UCSD-AML1 (cell line): ENCODE measurements around the gene CSNK1D.

Experiments
- DNase-seq: peaks from one replicate; lab custom pipeline; 2025; ENCODE audit not compliant: unreplicated experiment; lab: John Stamatoyannopoulos, UW

The CSNK1D gene

DNA sequence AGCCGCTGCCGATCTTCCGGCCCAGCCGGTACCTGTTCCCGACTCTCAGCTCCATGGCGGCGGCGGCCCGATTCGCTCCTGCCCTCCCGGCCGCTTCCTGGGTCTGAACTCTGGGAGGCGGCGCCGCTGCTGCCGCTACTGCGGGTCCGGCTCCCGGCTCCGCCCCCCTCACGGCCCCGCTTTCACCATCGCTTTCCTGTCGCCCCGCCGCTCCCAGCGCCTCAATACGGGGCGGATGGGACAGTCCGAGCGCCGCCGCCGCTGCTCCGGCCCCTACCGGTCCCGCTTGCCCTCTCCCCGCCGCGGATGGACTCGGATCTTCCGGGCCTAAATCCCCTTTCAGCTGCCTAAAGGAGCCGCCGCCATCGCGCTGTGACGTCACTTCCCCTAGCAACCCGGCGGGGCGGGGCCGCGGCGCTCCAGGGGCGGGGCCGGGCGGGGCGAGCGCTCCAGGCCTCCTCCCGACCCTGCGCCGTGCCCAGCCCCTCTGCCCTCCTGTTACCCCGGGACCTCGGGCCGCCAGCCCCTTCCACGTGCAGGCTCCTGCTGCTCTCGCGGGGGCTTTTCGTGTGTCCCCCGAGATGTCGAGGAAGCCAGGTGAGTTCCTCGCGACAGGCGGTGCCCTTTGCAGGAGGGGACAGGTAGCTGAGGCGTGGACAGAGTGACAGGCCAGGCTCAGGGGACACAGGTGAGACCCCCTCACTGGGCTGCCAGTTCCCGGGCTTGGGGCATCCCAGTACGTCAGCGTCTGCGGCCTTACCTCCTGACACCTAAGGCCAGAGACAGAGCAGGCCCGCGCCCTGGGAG lies at the start of gene CSNK1D:
Gene CSNK1D, minus strand, starts transcription at position 374 of the 807 bp plus-strand sequence. Its CDS starts 319 bp downstream, at position 55.
- DNase-seq, result peak; percentile 90

DNA sequence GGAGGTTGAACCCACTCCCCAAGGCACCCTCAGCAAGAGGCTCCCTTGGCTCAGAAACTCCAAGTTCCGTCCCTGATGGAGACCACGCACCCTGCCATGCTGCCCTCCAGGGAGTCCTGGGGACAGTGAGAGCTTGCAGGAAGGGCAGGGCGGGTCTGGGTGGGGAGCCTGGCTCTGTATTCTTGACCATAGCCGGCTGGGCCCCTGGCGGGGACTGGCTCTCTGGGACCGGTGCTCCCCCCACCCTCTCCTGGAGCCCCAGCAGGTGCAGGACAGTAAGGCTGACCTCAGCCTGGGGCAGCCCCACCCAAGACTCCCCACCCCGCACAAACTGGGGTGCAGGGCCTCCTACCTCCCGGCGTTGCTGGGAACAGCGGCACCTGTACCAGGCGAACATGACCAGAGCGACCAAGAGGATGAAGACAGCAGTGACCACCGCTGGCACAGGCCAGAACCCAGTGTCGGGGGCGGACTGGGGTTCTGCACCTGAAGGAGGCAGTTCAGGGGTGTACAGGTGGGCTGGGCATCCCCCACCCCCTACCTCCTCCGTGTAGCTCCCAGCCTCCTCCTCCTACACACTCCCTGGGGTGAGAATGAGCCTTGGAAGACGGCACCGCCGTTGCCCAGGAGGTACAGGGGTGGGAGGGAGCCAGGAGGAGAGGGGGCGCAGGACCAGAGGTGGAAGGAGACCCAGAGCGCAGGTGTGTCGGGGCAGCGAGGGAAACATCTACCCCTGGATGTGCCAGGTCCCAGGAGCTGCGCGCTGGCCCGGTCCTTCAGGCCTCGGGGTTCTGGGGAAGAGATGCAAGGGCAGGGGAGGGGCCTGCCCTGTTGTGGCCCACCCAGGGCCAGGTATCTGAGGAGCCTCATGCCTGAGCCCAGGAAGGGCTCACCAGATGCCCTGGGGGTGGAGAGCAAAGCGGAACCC lies 49.3 kb upstream of the CSNK1D start:
- no peak for DNase-seq

DNA sequence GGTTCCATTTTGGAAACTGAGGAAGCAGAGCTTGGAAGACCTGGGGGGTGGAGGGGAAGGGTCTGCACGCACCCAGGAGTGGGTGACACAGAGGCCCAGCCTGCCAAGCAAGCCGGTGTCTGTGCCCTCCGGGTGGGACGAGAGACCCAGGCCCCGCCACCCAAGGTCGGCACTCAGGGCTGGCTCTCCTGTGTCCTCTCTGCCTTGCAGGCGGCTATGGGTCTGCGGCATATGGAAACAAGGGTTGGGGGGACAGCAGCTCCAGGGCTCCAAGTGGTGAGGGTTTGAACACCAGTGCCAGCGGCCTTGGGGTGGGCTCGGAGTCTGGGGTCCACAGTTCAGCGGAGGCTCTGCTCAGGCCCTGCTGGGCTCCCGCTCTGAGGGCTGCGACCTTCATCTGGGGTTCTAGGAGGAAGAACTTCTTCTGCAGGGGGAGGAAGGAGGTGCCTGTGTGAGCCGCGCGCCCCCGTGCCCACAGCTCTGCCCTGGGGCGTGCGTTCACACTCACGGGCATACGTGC lies 48.5 kb upstream of the CSNK1D start:
- DNase-seq, result no peak

DNA sequence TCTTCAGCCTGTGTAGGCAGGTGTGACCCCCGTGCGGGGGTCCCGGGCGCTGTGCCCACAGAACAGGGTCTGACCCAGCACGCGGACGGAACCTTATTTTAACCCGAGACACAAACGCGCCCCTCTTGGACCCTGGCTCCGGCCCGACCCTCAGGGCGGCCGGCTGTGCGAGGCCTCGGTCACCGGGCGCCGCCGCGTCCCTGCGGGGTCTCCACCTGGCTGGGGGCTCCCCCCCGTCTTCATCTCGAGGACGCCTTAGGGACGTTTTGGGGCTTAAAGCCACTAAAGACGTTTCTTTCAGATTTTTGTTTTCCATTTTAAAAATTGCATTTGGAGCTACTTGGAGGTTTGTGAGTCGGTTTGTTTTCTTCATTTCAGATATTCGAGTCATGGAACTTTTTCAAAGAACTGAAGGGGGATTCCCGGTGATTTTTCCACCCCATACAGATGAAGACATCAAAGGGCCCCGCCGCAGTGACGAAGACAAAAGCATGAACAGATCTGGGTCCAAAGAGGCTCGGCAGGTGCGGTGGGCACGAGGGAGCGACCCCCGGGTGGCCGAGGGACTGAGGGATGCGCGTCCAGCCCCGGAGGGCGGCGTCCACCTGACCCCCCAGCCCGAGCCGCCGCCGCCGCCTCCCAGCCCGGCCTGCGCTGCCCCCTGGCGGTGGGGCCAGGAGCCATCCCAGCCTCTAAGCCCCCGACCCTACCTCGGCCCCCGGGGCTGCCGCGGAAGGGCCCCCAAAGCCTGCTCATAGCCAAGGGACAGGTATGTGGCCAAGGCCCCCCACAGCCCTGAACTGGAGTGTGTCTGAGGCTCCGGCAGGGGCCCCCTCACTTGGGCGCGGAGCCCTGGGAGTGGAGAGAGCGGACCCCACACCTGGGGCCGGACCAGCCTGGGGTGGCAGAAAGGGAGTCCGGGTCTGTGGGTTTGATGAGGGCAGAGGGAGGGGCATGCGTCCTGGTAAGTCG lies 47.7 kb upstream of the CSNK1D start:
- peak; percentile 43 for DNase-seq

DNA sequence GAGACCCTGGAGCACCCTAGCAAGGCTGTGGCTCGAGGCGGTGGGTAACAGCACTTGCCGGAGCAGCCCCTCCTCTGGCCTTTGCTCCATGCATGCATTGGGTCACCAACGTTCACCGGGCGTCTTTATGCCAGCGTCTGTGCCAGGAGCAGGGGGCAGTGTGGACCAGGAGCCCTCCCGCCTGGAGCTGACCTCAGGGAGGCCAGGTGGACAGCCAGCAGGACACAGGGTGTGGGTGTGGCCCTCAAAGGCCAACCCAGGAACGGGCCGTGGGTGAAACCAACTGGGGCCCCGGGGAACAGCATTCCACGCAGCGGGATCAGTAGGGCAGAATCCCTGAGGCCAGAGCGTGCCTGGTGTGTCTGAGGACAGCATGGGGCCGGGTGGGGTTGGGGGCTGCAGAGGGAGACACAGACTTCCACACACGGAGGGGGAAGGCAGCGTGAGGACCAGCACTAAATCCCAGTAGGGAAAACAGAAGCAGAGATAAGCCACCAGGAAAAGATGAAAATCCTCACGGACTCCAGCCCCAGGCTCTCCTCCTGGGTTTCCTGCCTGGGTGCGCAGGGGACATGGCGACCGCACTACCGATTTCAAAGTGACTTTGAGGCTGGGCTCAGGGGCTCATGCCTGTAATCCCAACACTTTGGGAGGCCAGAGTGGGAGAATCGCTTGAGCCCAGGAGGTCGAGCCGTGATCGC lies 46.8 kb upstream of the CSNK1D start:
- DNase-seq, result no peak

DNA sequence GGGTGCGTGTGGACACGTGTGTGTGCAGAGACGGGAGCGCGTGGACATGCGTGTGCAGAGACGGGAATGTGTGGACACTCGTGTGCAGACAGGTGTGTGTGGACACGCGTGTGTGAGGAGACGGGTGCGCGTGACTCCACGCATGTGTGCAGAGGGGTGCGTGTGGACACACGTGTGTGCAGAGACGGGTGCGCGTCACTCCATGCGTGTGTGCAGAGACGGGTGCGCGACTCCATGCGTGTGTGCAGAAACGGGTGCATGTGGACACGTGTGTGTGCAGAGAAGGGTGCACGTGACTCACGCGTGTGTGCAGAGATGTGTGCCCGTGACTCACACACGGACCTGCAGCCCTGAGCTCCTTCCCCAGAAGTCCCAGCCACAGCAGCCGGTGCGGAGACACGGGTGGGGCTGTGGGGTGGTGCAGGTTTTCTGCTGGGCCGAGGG lies 46.1 kb upstream of the CSNK1D start:
- DNase-seq, result no peak

DNA sequence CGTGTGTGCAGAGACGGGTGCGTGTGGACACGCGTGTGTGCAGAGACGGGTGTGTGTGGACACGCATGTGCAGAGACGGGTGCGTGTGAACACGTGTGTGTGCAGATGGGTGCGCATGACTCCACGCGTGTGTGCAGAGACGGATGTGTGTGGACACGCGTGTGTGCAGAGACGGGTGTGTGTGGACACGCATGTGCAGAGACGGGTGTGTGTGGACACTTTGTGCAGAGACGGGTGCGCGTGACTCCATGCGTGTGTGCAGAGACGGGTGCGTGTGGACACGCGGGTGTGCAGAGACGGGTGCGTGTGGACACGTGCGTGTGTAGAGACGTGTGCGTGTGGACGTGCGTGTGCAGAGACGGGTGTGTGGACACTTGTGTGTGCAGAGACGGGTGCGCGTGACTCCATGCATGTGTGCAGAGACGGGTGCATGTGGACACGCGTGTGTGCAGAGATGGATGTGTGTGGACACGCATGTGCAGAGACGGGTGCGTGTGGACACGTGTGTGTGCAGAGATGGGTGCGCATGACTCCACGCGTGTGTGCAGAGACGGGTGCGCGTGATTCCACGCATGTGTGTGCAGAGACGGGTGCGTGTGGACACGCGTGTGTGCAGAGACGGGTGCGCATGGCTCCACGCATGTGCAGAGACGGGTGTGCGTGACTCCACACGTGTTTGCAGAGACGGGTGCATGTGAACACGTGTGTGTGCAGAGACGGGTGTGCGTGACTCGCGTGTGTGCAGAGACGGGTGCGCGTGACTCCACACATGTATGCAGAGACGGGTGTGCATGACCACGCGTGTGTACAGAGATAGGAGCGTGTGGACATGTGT lies 45.5 kb upstream of the CSNK1D start:
- no peak for DNase-seq

DNA sequence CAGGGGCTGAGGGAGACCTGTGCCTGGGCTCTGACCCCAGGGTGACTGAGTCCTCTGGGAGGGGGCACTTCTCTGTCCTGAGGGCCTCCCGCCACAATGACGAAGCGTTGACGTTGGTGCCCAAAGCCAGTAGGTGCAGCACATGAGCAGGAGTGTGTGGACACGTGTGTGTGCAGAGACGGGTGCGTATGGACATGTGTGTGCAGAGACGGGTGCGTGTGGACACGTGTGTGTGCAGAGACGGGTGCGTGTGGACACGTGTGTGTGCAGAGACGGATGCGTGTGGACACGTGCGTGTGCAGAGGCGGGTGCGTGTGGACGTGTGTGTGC lies 44.6 kb upstream of the CSNK1D start:
- DNase-seq, result no peak

DNA sequence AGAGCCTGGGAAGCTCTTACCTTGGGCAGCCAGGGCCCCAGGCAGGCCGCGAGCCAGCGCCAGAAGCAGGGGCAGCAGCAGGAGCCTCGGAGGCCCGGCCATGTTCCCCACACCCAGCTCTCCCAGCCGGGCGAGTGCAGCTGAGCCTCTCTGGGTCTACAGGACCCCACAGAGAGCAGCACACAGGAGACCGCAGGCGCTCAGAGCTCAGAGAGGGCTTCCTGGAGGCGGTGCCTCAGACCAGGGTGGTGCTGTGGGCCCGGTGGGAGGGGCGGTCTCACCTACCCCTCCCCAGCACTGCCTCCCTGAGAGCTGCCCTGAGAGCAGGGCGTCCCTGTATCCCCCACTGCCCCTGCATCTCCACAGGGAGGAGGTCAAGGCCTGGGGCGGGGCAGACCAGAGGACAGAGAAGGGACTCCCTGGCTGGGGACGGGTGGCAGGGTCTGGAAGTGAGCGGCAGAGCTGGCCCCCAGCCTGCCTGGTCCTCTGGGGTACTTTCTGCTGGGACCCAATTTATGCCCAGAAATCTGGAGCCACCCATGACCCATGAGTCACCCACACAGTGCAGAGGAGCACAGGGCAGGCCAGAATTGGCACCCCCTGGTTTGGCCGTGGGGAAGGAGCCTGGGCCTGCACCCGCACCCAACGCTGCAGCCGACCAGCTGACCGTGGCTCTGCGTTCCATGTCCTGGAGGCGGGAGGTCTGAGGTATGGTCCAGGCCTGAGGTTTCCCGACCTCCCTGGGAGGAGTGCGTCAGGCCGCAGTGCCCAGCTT lies 44.1 kb upstream of the CSNK1D start, which contains the start of gene CD7:
Gene CD7, minus strand, starts transcription at position 215 of the 775 bp plus-strand sequence. Its CDS starts 113 bp downstream, at position 102.
- DNase-seq, result peak; percentile 38

DNA sequence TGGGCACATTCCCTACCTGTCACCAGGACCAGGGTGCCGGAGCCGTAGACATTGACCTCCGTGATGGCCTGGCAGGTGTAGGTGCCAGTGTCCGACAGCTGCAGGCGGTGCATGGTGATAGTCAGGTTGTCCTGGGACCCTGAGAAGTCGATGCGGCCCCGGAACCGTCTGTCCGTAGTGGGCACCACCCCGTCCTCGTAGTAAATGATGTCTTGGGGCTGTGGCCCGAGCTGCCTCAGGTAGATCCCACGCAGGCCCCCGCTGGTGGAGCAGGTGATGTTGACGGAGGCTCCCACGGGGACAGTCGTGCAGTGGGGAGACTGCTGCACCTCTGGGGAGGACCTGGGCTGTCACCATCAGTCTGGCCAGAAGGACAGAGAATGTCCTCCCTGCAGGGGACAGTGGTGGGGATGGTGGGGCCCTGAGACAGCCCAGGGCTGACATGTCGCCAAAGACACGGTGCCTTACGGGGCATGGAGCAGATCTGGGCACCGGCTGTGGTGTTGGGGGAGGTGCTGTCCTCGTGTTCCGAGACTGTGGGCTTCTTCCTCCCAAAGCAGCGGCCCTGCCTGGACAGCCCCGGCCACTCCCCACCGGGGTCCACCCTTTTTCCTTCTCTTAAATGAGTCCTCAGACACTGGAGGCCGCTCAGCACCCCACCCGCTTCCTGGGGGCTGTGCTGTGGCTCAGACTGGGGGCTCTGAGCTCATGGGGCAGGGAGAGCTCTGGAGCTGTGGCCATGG lies 43.3 kb upstream of the CSNK1D start:
- DNase-seq, result no peak

DNA sequence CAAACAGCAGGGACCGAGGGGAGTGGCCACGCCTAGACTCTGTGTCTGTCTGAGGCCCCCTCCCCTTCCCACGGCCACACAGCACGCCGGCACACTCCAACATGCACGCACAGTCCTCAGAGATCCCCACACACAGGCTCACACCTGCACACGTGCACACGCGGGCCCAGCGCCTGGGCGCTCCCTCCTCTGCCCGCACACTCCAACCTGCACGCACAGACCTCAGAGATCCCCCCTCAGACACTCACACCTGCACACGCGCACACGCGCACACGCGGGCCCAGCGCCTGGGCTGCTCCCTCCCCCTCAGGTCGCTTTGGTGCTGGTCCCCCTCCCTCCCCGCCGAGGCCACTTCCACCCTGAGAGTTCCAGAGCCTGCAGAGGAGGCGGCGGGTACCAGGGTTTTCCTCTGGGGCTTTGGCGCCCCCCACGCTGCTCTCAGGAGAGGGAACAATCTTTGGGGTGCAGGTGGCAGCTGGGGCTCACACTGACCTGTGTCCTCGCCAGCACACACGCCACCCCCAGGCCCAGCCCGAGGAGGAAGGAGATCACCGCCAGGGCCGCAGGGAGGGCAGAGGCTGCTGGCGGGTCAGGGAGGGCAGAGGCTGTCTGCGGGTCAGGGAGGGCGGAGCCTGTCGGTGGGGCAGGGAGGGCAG lies 42.3 kb upstream of the CSNK1D start:
- no peak for DNase-seq

DNA sequence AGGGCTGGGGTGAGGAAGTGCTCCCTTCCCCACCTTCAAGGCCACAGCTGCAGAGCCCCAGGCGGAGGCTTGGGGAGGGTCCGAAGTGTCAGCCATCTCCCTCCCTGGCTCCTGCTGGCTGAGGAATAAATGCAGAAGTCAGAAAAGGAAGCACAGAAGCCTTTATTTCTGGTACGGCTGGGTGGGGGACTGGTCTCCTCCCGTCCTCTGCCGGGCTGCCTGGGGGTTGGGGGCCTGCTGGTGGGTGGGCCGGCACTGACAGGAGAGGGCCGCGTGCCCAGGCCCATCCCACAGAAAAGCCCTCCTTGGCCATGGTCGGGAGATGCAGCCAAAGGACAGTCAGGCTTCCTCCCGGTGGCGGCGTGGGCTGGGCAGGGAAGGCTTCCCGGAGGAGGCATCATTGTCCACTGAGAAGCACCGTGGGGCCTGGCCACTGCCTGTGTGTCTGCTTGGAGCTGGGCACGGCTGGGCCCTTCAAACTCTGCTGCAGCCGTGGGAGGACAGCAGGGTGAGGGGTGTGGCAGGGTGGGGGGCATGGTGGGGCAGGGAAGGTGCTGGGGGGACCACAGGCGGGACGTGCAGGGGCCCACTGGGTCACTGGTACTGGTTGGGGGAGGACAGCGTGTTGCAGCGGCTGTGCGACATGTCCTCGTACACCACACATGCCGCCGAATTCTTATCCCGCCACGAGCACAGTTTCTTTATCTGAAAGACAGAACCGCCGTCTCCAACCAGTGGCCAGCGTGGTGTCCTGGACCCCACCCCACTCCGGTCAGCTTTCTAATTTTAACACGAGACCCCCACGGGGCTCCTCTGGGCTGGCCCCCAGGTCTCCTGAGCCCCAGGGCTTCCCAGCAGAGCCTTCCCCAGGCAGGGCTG lies 41.5 kb upstream of the CSNK1D start:
- peak; percentile 38 for DNase-seq

DNA sequence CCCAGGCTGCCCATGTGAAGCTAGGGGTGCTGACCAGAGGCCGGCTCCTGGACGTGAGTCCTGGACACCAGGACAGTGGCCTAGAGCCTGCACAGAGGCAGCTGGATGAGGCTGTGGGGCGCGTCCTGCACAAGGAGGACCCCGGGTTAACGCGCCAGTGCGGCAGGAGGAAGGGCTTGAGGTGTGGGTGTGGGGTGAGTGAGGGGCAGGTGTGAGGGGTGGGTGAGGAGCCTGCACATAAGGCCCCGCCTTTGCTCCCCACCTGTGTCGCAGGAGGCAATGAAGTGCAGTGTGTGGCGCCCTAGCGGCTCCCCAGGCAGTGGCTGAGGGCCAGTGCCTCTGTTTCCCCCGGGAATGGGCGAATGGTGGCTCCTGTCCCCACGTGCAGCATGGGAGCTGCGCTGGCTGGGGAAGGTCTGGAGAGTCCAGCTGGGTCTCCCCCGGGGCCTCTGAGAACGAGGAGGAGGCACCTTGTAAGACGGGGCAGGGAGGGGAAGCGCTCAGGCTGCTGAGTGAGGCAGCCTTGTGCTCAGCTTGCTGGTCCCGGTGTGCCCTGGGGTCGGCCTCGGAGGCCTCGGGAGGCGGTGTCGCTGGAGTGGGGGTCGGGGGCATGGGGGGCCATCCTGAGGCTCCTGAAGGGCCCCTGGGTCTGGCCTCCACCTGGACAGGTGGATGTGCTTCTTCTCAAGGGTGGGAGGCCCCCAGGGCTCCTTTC lies 40.7 kb upstream of the CSNK1D start:
- DNase-seq, result no peak

DNA sequence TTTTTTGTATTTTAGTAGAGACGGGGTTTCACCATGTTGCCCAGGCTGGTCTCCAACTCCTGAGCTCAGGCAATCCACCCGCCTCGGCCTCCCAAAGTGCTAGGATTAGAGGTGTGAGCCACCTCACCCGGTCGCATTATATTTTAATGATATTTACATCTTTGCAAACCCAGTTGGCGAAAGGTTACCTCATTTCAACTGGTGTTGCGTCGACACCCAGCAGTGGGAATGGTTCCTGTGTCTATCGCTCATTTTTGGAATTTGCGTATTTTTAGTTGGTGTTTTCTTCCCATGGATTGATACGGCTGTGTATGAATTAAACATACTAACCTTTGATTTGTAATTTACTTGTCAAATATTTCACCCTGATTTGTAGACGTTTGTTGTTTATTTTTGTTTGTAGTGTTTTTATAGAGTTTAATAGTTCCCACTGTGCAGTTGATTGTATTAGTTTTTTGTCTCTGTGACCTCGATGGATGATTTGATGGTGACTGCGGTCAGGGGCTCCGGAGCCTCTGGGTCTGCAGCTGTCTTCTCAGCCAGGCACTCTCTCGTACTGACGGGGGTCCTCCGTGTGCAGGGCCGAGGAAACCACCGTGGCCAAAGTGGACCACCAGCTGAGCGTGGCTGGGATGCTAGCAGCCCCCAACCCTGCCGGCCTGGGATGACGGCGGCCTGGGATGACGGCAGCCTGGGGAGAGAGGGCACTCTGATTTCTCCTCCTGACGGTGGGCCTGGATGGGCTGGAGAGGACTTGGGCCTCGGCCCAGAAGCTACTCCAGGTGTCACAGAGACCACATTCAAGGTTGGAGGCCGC lies 39.9 kb upstream of the CSNK1D start:
- no peak for DNase-seq

DNA sequence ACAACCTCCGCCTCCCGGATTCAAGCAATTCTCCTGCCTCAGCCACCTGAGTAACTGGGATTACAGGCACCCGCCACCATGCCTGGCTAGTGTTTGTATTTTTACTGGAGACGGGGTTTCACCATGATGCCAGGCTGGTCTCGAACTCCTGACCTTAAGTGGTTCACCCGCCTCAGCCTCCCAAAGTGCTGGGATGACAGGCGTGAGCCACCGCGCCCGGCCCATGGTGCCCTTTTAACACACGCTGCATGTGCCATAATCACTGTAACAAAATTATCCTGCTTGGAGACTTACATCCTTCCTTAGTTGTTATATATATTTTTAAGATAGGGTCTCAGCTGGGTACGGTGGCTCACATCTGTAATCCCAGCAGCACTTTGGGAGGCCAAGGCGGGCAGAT lies 38.5 kb upstream of the CSNK1D start:
- DNase-seq, result no peak
